A673 (cell line): Measurements from ENCODE around the gene DOK6.
"Not testable (repeated sequence)": the region's sequence is repeated elsewhere in the genome, so short reads cannot be mapped to it uniquely, and the experiment has no call there.

Source experiments
- EZH2 ChIP-seq: fragments of 200-600 bp; sonication (generic); IDR thresholded peaks from 2 replicates; pipeline ENCODE4 v1.6.1; 2017; ENCODE audit warnings: borderline replicate concordance, low read depth, mild to moderate bottlenecking, mixed read lengths, antibody characterized with exemption, low read length; ENCODE audit not compliant: poor library complexity, severe bottlenecking
- TF ChIP-seq, protein P1 (sequence below): fragments of 300-800, 200-600 bp; sonication (generic); conservative IDR thresholded peaks from 2 replicates; pipeline ENCODE4 v1.5.1; 2017; ENCODE audit warnings: low read depth, mild to moderate bottlenecking, antibody characterized with exemption, low read length, moderate library complexity, mixed read lengths

DNA sequence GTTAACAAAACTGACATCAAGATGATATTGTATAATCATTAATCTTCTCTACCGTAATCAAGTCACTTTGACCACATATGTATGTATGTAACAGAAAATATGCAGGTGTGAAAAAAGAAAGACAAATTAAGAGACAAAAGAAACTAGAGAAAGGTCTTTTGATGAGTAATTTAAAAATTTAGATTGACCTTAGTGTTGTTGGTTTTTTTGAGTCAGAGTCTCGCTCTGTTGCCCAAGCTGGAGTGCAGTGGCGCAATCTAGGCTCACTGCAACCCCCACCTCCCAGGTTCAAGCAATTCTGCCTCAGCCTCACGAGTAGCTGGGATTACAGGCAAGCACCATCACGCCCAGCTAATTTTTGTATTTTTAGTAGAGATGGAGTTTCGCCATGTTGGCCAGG, 464.1 kb downstream of the DOK6 start:
- TF ChIP-seq, protein P1, sequence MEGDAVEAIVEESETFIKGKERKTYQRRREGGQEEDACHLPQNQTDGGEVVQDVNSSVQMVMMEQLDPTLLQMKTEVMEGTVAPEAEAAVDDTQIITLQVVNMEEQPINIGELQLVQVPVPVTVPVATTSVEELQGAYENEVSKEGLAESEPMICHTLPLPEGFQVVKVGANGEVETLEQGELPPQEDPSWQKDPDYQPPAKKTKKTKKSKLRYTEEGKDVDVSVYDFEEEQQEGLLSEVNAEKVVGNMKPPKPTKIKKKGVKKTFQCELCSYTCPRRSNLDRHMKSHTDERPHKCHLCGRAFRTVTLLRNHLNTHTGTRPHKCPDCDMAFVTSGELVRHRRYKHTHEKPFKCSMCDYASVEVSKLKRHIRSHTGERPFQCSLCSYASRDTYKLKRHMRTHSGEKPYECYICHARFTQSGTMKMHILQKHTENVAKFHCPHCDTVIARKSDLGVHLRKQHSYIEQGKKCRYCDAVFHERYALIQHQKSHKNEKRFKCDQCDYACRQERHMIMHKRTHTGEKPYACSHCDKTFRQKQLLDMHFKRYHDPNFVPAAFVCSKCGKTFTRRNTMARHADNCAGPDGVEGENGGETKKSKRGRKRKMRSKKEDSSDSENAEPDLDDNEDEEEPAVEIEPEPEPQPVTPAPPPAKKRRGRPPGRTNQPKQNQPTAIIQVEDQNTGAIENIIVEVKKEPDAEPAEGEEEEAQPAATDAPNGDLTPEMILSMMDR: not testable (repeated sequence)
- not testable (repeated sequence) for TF ChIP-seq EZH2
